Smooth muscle cell of the coronary artery (primary cell): ENCODE results near the gene CCDC63. TPM values are rescaled to one million over a fixed set of nuclear protein-coding genes. Genes with fewer than 3 reads are reported as not detected.

Source experiments
- total RNA-seq: library from RNA; depleted of rRNA; stranded (reverse); fragments of >200 nt; gene quantifications from 2 replicates; pipeline ENCODE4 v1.2.3, GENCODE V29; 2014; ENCODE audit warnings: low replicate concordance

The CCDC63 gene
- not detected in 2 replicates for total RNA-seq

DNA sequence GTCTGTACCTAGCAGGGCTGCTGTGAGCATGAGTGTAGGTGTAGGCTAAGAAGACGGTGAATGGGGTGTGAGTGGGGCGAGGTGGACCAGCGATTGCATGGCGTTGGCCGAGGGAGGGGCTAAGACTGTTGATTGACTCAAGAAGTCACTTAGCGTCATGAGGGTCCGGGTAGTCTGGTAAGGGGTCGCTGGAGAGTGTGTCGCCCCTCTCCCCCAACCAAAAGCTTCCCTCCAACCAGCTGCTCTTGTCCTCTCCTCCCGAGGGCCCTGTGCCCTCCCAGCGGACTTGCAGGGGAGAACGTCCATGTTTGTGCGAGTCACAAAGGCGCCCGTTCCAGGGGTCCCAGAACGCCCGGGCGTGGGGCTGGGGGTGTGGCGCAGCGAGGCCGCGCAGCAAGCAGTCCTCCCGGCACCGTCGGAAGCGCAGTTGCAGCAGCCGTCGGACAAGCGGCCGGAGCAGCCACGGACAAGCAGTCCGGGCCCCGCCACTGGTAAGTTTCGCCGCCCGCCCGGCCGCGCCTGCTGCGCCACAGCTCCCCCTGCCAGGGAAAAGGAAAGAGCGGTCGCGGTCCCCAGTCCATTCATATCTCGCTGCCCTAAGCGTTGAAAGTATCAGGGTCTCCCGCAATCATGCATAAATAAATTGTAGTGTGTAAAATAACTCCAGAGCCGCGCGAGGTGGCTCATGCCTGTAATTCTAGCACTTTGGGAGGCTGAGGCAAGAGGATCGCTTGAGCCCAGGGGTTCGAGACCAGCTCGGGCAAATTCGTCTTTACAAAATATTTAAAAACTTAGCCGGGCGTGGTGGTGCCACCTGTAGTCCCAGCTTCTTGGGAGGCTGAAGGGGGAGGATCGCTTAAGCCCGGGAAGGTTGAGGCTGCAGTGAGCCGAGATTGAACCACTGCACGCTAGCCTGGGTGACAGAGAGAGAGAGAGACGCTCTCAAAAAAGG lies at the start of gene CCDC63:
Gene CCDC63 (plus strand): TSS at position 373 of the 952 bp plus-strand sequence. CDS start 5,968 bp downstream, outside the sequence.

GRCh38 chr12:110920324-110920910 lies 73.6 kb downstream of the CCDC63 start, which contains the start of gene MYL2:
Gene MYL2, minus strand, starts transcription at chr12:110920579. Its CDS starts 50 bp downstream, at chr12:110920529.

Other genes with a start within 250 kb of the CCDC63 start
- 17.7 and 45.2 TPM in 2 replicates for gene TCTN1, start 232.9 kb upstream of the CCDC63 start, total RNA-seq
- gene HVCN1, start 157.9 kb upstream of the CCDC63 start, total RNA-seq = 1.8 and 2.0 TPM in 2 replicates
- 45.6 and 71.3 TPM in 2 replicates for gene PPP1CC, start 104.1 kb upstream of the CCDC63 start, total RNA-seq
- gene MYL2, start 73.6 kb downstream of the CCDC63 start, total RNA-seq = not detected in 2 replicates
- gene CUX2, start 187.2 kb downstream of the CCDC63 start, total RNA-seq = not detected in 2 replicates